SK-N-SH (cell line): ENCODE results near the gene COBLL1. TPM values are rescaled to one million over a fixed set of nuclear protein-coding genes. Genes with fewer than 3 reads are reported as not detected.
"Not testable (repeated sequence)": the region's sequence is repeated elsewhere in the genome, so short reads cannot be mapped to it uniquely, and the experiment has no call there.

Source experiments
- CTCF ChIA-PET: fragments of 300-600, 350-600 bp; formaldehyde crosslinking; extraction: SDS; loops from one replicate; lab custom pipeline; 2021; lab: Yijun Ruan, JAX
- POLR2A ChIA-PET: fragments of 350-600 bp; sonication (Branson Sonifier 250); formaldehyde crosslinking; extraction: SDS; loops from one replicate; lab custom pipeline; 2020; ENCODE audit warnings: antibody characterized with exemption, inconsistent platforms; lab: Yijun Ruan, JAX
- DNase-seq: peaks from one replicate; pipeline ENCODE4 v3.0.0; 2012
- H2AFZ ChIP-seq: fragments of 200-600 bp; sonication (generic); 2 replicates; pipeline ENCODE4 v1.8.1; 2016; ENCODE audit warnings: antibody characterized with exemption, mild to moderate bottlenecking, low read depth
- H3F3A ChIP-seq: fragments of 200-600 bp; sonication (generic); replicated peaks from 2 replicates; pipeline ENCODE3; 2016; ENCODE audit warnings: antibody characterized with exemption, mild to moderate bottlenecking; ENCODE audit not compliant: insufficient read depth
- H3K27ac ChIP-seq, 2 experiments: fragments of 200-500 bp in 1 of 2; fragments of 200-600 bp in 1 of 2; sonication (Bioruptor generic) in 1 of 2; sonication (generic), shearing (Covaris generic) in 1 of 2; 2 replicates each; pipeline versions ENCODE4 v1.5.1 to v1.6.1; 2014 to 2016; ENCODE audit warnings: low read depth in 2 of 2, inconsistent platforms in 1 of 2, low read length in 1 of 2, mild to moderate bottlenecking in 1 of 2, mixed read lengths in 1 of 2
- H3K27me3 ChIP-seq: fragments of 200-600 bp; sonication (generic), shearing (Covaris generic); 2 replicates; pipeline ENCODE4 v1.6.1; 2016; ENCODE audit warnings: mixed run types; ENCODE audit not compliant: insufficient read depth
- H3K36me3 ChIP-seq, 2 experiments: fragments of 200-500 bp in 1 of 2; fragments of 200-600 bp in 1 of 2; sonication (Bioruptor generic) in 1 of 2; sonication (generic) in 1 of 2; replicated peaks in 1 of 2; 2 replicates each; pipeline versions ENCODE3 to v1.5.1; 2014 to 2016; ENCODE audit warnings: low read length in 1 of 2, mild to moderate bottlenecking in 1 of 2; ENCODE audit not compliant: insufficient read depth in 2 of 2, control insufficient read depth in 1 of 2
- H3K4me1 ChIP-seq, 2 experiments: fragments of 200-500 bp in 1 of 2; fragments of 200-600 bp in 1 of 2; sonication (Bioruptor generic) in 1 of 2; sonication (generic), shearing (Covaris generic) in 1 of 2; 2 replicates each; pipeline versions ENCODE4 v1.5.1 to v1.6.1; 2014 to 2016; ENCODE audit warnings: low read depth in 1 of 2, low read length in 1 of 2, mixed run types in 1 of 2; ENCODE audit not compliant: insufficient read depth in 2 of 2, control insufficient read depth in 1 of 2
- H3K4me2 ChIP-seq: fragments of 200-600 bp; sonication (generic), shearing (Covaris generic); 2 replicates; pipeline ENCODE4 v1.6.1; 2017; ENCODE audit warnings: mixed run types
- H3K4me3 ChIP-seq, 2 experiments: fragments of 200-500 bp in 1 of 2; fragments of 200-600 bp in 1 of 2; sonication (Bioruptor generic) in 1 of 2; sonication (generic), shearing (Covaris generic) in 1 of 2; 2 replicates each; pipeline versions ENCODE4 v1.5.1 to v1.8.1; 2014 to 2016; ENCODE audit warnings: low read depth in 2 of 2, inconsistent platforms in 1 of 2, low read length in 1 of 2, mild to moderate bottlenecking in 1 of 2, mixed read lengths in 1 of 2, moderate library complexity in 1 of 2
- H3K79me2 ChIP-seq: fragments of 200-600 bp; sonication (generic); 2 replicates; pipeline ENCODE4 v1.8.1; 2017; ENCODE audit warnings: mild to moderate bottlenecking; ENCODE audit not compliant: insufficient read depth
- H3K9ac ChIP-seq: fragments of 200-600 bp; sonication (generic); 2 replicates; pipeline ENCODE4 v1.6.1; 2017; ENCODE audit warnings: mixed run types
- H3K9me2 ChIP-seq: fragments of 200-600 bp; sonication (generic); 2 replicates; pipeline ENCODE4 v1.6.1; 2017; ENCODE audit warnings: mixed run types
- H3K9me3 ChIP-seq: fragments of 200-600 bp; sonication (generic); 2 replicates; pipeline ENCODE4 v1.6.1; 2017; ENCODE audit warnings: mixed run types, mild to moderate bottlenecking, moderate library complexity
- H4K20me1 ChIP-seq: fragments of 200-600 bp; sonication (generic); 2 replicates; pipeline ENCODE4 v1.6.1; 2017; ENCODE audit warnings: mild to moderate bottlenecking, mixed run types; ENCODE audit not compliant: insufficient read depth
- CTCF ChIP-seq: fragments of 200-600 bp; sonication (generic); IDR thresholded peaks from 2 replicates; pipeline ENCODE4 v1.6.1; 2017; ENCODE audit warnings: antibody characterized with exemption, mild to moderate bottlenecking, moderate library complexity
- FOXM1 ChIP-seq: IDR thresholded peaks from 2 replicates; pipeline ENCODE4 v1.4.0; 2012; ENCODE audit warnings: low read depth, mild to moderate bottlenecking
- IRF3 ChIP-seq: fragments of 150-350 bp; IDR thresholded peaks from 2 replicates; pipeline ENCODE4 v1.6.1; 2016; ENCODE audit warnings: mild to moderate bottlenecking, low read depth, low read length
- PBX3 ChIP-seq: IDR thresholded peaks from 2 replicates; pipeline ENCODE4; 2012
- RAD21 ChIP-seq: IDR thresholded peaks from 2 replicates; pipeline ENCODE4 v1.6.1; 2012; ENCODE audit warnings: mild to moderate bottlenecking, low read length
- WGBS: methylation state at CpG from one replicate; pipeline ENCODE4 v1.1.6; 2017; ENCODE audit warnings: low lambda C conversion rate; 5-methylcytosine and 5-hydroxymethylcytosine counted together
- polyA plus RNA-seq, 3 experiments: library from polyadenylated mRNA; depleted of rRNA; stranded (reverse); fragments of >200 nt; gene quantifications; 2 replicates each; pipeline ENCODE4 v1.2.3, GENCODE V29; 2012

COBLL1 gene
- polyA plus RNA-seq, 1 of the 3 experiments (the other 2 are of a cell fraction), result 3.1 TPM

- Histone ChIP-seq H3K9me3 (no peaks in the 10 kb centered on the region; the same call in 1 of the 2 replicates), H3K9me2 (no peaks in the 10 kb centered on the region), H4K20me1 (no peaks in the 10 kb centered on the region), H2AFZ (no peak overlapping the region), H3K27ac (no peak overlapping the region), H3K36me3 (no peaks in the 10 kb centered on the region), H3F3A (peaks cover 3% of the 10 kb centered on the region), H3K79me2 (no peaks in the 10 kb centered on the region), H3K27me3 (no peaks in the 10 kb centered on the region), H3K4me1 (no peaks in the 10 kb centered on the region; a peak in 1 of 4 replicates), H3K4me2 (no peak overlapping the region), H3K9ac (no peak overlapping the region), H3K4me3 (no peak overlapping the region)
- CTCF ChIA-PET, result interaction anchor here (0.9 to 3.9 kb wide), 3 partner anchors 15 to 20 kb away, joined by 3 to 18 read pairs (median 4); partner anchors contain the start of gene COBLL1
- TF ChIP-seq IRF3 (no peak), FOXM1 (no peak), CTCF (no peak), RAD21 (no peak)
- POLR2A ChIA-PET, result no interaction called here
- no peak for DNase-seq
Observed at GRCh38 chr2:164860694-164861042, 19.0 kb upstream of the COBLL1 start.

- H3K79me2 ChIP-seq, H4K20me1 ChIP-seq, H3K9me2 ChIP-seq, POLR2A ChIA-PET, H3K27ac ChIP-seq, DNase-seq, H3K4me3 ChIP-seq, H2AFZ ChIP-seq, H3K36me3 ChIP-seq, H3K27me3 ChIP-seq, H3F3A ChIP-seq, H3K9me3 ChIP-seq, H3K4me2 ChIP-seq, H3K4me1 ChIP-seq, H3K9ac ChIP-seq: not testable (repeated sequence)
- WGBS, result 94% methylated on average over 4 of the region's 4 CpGs
- CTCF ChIA-PET, result interaction anchor here (1.2 to 3.9 kb wide), 3 partner anchors 16 to 54 kb away, joined by 3 to 18 read pairs (median 3); partner anchors contain the start of gene COBLL1
Observed at GRCh38 chr2:164859906-164860693, 18.5 kb upstream of the COBLL1 start.

GRCh38 chr2:164859251-164859818 lies 17.7 kb upstream of the COBLL1 start:
- no peaks in the 10 kb centered on the region for H4K20me1 ChIP-seq
- H3K79me2 ChIP-seq, result no peaks in the 10 kb centered on the region
- CTCF ChIA-PET, result interaction anchor here (0.7 to 3.9 kb wide), 3 partner anchors 12 to 55 kb away, joined by 3 to 18 read pairs (median 5); partner anchors contain the start of gene COBLL1
- no peaks in the 10 kb centered on the region; a peak in 1 of 4 replicates for H3K4me1 ChIP-seq
- no peak for TF ChIP-seq PBX3
- H3K27me3 ChIP-seq, result no peaks in the 10 kb centered on the region
- H3K4me3 ChIP-seq, result no peak overlapping the region
- no peak overlapping the region for H2AFZ ChIP-seq
- H3F3A ChIP-seq, result peaks cover 3% of the 10 kb centered on the region
- H3K9me2 ChIP-seq, result no peaks in the 10 kb centered on the region
- H3K9ac ChIP-seq, result no peak overlapping the region
- H3K36me3 ChIP-seq, result no peaks in the 10 kb centered on the region
- H3K9me3 ChIP-seq, result no peaks in the 10 kb centered on the region; the same call in 1 of the 2 replicates
- WGBS, result 73% methylated on average over 2 of the region's 2 CpGs
- POLR2A ChIA-PET, result no interaction called here
- H3K4me2 ChIP-seq, result no peak overlapping the region
- DNase-seq, result no peak
- H3K27ac ChIP-seq, result no peak overlapping the region
